ENCODE results near the gene TMOD1. TPM values are rescaled to one million over a fixed set of nuclear protein-coding genes. Genes with fewer than 3 reads are reported as not detected.

The TMOD1 gene
- total and polyA plus RNA-seq, 2 of the 8 experiments (the other 6 are each of a cell fraction or from before 2014, with no cell fraction given): 0.17 to 0.88 TPM

DNA sequence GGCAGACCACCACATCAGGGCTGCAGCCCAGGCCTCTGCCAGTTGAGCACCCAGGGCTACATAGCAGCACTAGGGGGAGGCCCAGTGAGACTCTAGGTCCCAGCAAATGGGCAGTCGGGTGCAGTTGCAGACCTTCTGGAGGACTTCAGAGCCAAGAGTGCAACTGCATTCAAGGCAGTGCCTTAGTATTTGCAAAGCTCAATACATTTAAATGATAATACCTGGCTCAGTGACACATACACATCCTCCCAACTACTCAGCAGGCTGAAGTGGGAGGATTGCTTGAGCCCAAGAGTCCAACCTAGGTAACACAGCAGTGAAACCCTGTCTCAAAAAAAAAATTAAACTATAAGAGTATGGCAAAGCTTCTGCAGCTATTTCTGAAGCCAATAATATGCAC is 38.6 kb upstream of the TMOD1 start:
- Histone ChIP-seq H3K4me2 (ENCODE audit: insufficient read depth in 1 of 2, low read depth in 2 of 2, low read length in 2 of 2) (no peak overlapping the region), H3K18ac (ENCODE audit: extremely low read depth, low read length) (no peak overlapping the region), H2BK5ac (ENCODE audit: low read depth, low read length) (no peak overlapping the region), H2BK20ac (ENCODE audit: low read length) (no peak overlapping the region), H3K27me3 (replicated peaks in 1 of 4; ENCODE audit: control insufficient read depth in 3 of 4, extremely low read depth in 1 of 4, insufficient read depth in 3 of 4, low read length in 3 of 4) (peaks cover 0 to 1% (median 0%) of the 10 kb centered on the region in 4 experiments; a peak in 1 of 7 replicates), H4K20me1 (replicated peaks in 1 of 2; ENCODE audit: control insufficient read depth in 1 of 2, insufficient read depth in 2 of 2, low read length in 2 of 2) (no peaks in the 10 kb centered on the region), H3K79me2 (ENCODE audit: control insufficient read depth in 1 of 2, insufficient read depth in 2 of 2, low read length in 2 of 2) (no peaks in the 10 kb centered on the region), H2AFZ (ENCODE audit: low read length) (no peak overlapping the region), H4K8ac (ENCODE audit: extremely low read depth, insufficient read depth, low read length) (no peak overlapping the region), H3K23ac (ENCODE audit: insufficient read length) (no peak overlapping the region), H3K4ac (replicated peaks; ENCODE audit: insufficient read length, low read depth, low read length) (no peak overlapping the region), H3K56ac (replicated peaks; ENCODE audit: insufficient read length, low read depth, low read length) (no peak overlapping the region), H2AK5ac (ENCODE audit: low read depth, low read length) (no peak overlapping the region), H3K4me3 (ENCODE audit: extremely low read depth in 1 of 4, insufficient read depth in 2 of 4, low read depth in 3 of 4, low read length in 4 of 4) (no peak overlapping the region), H3K14ac (ENCODE audit: insufficient read length) (no peak overlapping the region), H2BK120ac (replicated peaks; ENCODE audit: low read depth, low read length) (no peak overlapping the region), H3K79me1 (ENCODE audit: low read depth, low read length) (no peaks in the 10 kb centered on the region), H3K4me1 (replicated peaks in 1 of 4; ENCODE audit: control insufficient read depth in 3 of 4, insufficient read depth in 4 of 4, low read length in 3 of 4) (peaks cover 0 to 4% (median 3%) of the 10 kb centered on the region in 4 experiments; a peak in 4 of 7 replicates), H3K23me2 (ENCODE audit: low read depth, low read length) (no peaks in the 10 kb centered on the region), H3K36me3 (ENCODE audit: control insufficient read depth in 2 of 4, insufficient read depth in 4 of 4, low read length in 3 of 4) (no peaks in the 10 kb centered on the region), H3K27ac (ENCODE audit: low read depth, low read length) (no peak overlapping the region), H2BK15ac (ENCODE audit: low read length) (no peak overlapping the region), H4K91ac (replicated peaks; ENCODE audit: insufficient read length, low read length) (no peak overlapping the region), H2BK12ac (ENCODE audit: low read depth, low read length) (no peak overlapping the region), H3K9ac (replicated peaks in 1 of 4; ENCODE audit: extremely low read depth in 1 of 4, low read depth in 3 of 4, low read length in 3 of 4) (no peak overlapping the region), H4K5ac (ENCODE audit: insufficient read length, low read depth, low read length) (no peak overlapping the region), H3K9me3 (ENCODE audit: insufficient read depth in 2 of 2, low read depth in 1 of 2, low read length in 1 of 2) (no peaks in the 10 kb centered on the region)
- no peak for FAIRE-seq
- POLR2A ChIA-PET (ENCODE audit: partially characterized antibody): interaction anchor here (1.0 kb wide), 1 partner anchor 146 kb away, joined by 3 read pairs; no protein-coding TSS in a partner anchor
- WGBS, 2 experiments (ENCODE audit: extremely low coverage in 1 of 2, insufficient coverage in 1 of 2, insufficient read length in 1 of 2, insufficient replicate concordance in 2 of 2, low coverage in 1 of 2, low lambda C conversion rate in 2 of 2, missing lambda C conversion rate in 1 of 2): 78% methylated on average over 1 of the region's 1 CpG; no CpG with 5 or more reads in 1 of the 2 experiments
- DNase-seq (ENCODE audit: low read depth in 1 of 2, low spot score in 2 of 2): no peak
- TF ChIP-seq, protein P1, sequence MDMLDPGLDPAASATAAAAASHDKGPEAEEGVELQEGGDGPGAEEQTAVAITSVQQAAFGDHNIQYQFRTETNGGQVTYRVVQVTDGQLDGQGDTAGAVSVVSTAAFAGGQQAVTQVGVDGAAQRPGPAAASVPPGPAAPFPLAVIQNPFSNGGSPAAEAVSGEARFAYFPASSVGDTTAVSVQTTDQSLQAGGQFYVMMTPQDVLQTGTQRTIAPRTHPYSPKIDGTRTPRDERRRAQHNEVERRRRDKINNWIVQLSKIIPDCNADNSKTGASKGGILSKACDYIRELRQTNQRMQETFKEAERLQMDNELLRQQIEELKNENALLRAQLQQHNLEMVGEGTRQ (IDR thresholded peaks at IDR 0.05; ENCODE audit: low read length): no peak
- no peak for TF ChIP-seq TEAD4 (IDR thresholded peaks at IDR 0.05; ENCODE audit: low read depth, low read length)
- no peak for TF ChIP-seq HDAC2 (IDR thresholded peaks at IDR 0.05; ENCODE audit: borderline replicate concordance in 1 of 2, low read depth in 2 of 2, low read length in 2 of 2)
- TF ChIP-seq MAFK (IDR thresholded peaks at IDR 0.05; ENCODE audit: low read depth, low read length): no peak
- TF ChIP-seq ZNF274 (IDR thresholded peaks at IDR 0.05; ENCODE audit: borderline replicate concordance, extremely low read depth, low read length): no peak
- TF ChIP-seq KDM1A (IDR thresholded peaks at IDR 0.05; ENCODE audit: borderline replicate concordance, low read length): no peak
- TF ChIP-seq RFX5 (IDR thresholded peaks at IDR 0.05; ENCODE audit: borderline replicate concordance, low read depth, low read length): no peak
- TF ChIP-seq EZH2 (IDR thresholded peaks at IDR 0.05; ENCODE audit: low read depth, low read length, severe bottlenecking): no peak
- no peak for TF ChIP-seq SP2 (IDR thresholded peaks at IDR 0.05; ENCODE audit: low read length)
- TF ChIP-seq SIRT6 (IDR thresholded peaks at IDR 0.05; ENCODE audit: low read length): no peak
- CTCF ChIA-PET (ENCODE audit: partially characterized antibody): interaction anchor here (1.0 to 2.8 kb wide), 10 partner anchors 11 to 152 kb away, joined by 3 to 17 read pairs (median 6); no protein-coding TSS in a partner anchor

Data from H1 (cell line).